H1 (cell line): Measurements from ENCODE around the gene PAEP. TPM values are rescaled to one million over a fixed set of nuclear protein-coding genes. Genes with fewer than 3 reads are reported as not detected.

Source experiments
- NRF1 ChIP-seq: IDR thresholded peaks from 2 replicates; pipeline ENCODE4 v1.6.1; 2011; ENCODE audit warnings: mild to moderate bottlenecking, low read depth, low read length, improper control_type of control experiment
- RBBP5 ChIP-seq: IDR thresholded peaks from 2 replicates; pipeline ENCODE4 v1.7.1; 2012; ENCODE audit warnings: low read depth, mild to moderate bottlenecking, inconsistent platforms, low read length, moderate library complexity, borderline replicate concordance
- polyA plus RNA-seq, 7 experiments: library from polyadenylated mRNA; depleted of rRNA in 3 of 7; stranded (reverse) in 5 of 7; unstranded in 2 of 7; fragments of >200 nt in 5 of 7; fragments of 200-250 nt in 2 of 7; gene quantifications; 1 replicate in 5 of 7; 2 replicates in 1 of 7; 4 replicates in 1 of 7; pipeline versions ENCODE4 v1.2.1 to v1.2.3, GENCODE V29; 2011 to 2013; ENCODE audit warnings: missing spikeins in 2 of 7, mixed read lengths in 2 of 7
- total RNA-seq: library from RNA; stranded (reverse); fragmentation: NEBNext Ultra II Directional; extraction: Animal tissue kit (Norgen Biotek cat#: 25700); gene quantifications from 2 replicates; pipeline ENCODE4 v1.2.1, GENCODE V29; 2021
- TF ChIP-seq, protein P1 (sequence below): fragments of 300-600 bp; sonication (generic); IDR thresholded peaks from 2 replicates; pipeline ENCODE4 v1.7.1; 2012; ENCODE audit warnings: low read length, moderate library complexity, mild to moderate bottlenecking, inconsistent platforms; ENCODE audit not compliant: insufficient replicate concordance
- TF ChIP-seq, protein P2 (sequence below): IDR thresholded peaks from 2 replicates; pipeline ENCODE4 v1.6.1; 2012; ENCODE audit warnings: inconsistent platforms

Gene PAEP
- total and polyA plus RNA-seq, 2 of the 8 experiments (the other 6 are each of a cell fraction or from before 2014, with no cell fraction given), result not detected

DNA sequence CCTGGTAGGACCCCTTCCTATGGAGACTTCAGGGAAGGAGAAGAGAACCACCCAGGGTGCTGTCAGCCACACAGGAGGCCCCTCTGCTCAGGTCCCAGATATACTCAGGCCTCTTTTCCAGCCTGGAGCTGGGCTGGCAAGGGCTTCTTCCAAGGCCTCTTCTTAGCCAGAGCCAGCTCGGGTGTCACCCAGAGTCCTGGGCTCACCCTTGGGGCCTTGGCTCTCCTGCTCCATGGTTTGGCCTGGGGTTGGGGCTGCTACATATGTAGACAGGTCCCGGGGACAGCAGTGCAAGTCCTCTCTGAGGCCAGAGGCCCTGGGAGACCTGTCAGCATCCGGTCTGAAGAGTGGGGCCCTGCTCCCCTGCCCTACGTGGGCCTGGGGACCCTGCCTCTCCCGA is 22.8 kb downstream of the PAEP start (continued):
- TF ChIP-seq, protein P1, sequence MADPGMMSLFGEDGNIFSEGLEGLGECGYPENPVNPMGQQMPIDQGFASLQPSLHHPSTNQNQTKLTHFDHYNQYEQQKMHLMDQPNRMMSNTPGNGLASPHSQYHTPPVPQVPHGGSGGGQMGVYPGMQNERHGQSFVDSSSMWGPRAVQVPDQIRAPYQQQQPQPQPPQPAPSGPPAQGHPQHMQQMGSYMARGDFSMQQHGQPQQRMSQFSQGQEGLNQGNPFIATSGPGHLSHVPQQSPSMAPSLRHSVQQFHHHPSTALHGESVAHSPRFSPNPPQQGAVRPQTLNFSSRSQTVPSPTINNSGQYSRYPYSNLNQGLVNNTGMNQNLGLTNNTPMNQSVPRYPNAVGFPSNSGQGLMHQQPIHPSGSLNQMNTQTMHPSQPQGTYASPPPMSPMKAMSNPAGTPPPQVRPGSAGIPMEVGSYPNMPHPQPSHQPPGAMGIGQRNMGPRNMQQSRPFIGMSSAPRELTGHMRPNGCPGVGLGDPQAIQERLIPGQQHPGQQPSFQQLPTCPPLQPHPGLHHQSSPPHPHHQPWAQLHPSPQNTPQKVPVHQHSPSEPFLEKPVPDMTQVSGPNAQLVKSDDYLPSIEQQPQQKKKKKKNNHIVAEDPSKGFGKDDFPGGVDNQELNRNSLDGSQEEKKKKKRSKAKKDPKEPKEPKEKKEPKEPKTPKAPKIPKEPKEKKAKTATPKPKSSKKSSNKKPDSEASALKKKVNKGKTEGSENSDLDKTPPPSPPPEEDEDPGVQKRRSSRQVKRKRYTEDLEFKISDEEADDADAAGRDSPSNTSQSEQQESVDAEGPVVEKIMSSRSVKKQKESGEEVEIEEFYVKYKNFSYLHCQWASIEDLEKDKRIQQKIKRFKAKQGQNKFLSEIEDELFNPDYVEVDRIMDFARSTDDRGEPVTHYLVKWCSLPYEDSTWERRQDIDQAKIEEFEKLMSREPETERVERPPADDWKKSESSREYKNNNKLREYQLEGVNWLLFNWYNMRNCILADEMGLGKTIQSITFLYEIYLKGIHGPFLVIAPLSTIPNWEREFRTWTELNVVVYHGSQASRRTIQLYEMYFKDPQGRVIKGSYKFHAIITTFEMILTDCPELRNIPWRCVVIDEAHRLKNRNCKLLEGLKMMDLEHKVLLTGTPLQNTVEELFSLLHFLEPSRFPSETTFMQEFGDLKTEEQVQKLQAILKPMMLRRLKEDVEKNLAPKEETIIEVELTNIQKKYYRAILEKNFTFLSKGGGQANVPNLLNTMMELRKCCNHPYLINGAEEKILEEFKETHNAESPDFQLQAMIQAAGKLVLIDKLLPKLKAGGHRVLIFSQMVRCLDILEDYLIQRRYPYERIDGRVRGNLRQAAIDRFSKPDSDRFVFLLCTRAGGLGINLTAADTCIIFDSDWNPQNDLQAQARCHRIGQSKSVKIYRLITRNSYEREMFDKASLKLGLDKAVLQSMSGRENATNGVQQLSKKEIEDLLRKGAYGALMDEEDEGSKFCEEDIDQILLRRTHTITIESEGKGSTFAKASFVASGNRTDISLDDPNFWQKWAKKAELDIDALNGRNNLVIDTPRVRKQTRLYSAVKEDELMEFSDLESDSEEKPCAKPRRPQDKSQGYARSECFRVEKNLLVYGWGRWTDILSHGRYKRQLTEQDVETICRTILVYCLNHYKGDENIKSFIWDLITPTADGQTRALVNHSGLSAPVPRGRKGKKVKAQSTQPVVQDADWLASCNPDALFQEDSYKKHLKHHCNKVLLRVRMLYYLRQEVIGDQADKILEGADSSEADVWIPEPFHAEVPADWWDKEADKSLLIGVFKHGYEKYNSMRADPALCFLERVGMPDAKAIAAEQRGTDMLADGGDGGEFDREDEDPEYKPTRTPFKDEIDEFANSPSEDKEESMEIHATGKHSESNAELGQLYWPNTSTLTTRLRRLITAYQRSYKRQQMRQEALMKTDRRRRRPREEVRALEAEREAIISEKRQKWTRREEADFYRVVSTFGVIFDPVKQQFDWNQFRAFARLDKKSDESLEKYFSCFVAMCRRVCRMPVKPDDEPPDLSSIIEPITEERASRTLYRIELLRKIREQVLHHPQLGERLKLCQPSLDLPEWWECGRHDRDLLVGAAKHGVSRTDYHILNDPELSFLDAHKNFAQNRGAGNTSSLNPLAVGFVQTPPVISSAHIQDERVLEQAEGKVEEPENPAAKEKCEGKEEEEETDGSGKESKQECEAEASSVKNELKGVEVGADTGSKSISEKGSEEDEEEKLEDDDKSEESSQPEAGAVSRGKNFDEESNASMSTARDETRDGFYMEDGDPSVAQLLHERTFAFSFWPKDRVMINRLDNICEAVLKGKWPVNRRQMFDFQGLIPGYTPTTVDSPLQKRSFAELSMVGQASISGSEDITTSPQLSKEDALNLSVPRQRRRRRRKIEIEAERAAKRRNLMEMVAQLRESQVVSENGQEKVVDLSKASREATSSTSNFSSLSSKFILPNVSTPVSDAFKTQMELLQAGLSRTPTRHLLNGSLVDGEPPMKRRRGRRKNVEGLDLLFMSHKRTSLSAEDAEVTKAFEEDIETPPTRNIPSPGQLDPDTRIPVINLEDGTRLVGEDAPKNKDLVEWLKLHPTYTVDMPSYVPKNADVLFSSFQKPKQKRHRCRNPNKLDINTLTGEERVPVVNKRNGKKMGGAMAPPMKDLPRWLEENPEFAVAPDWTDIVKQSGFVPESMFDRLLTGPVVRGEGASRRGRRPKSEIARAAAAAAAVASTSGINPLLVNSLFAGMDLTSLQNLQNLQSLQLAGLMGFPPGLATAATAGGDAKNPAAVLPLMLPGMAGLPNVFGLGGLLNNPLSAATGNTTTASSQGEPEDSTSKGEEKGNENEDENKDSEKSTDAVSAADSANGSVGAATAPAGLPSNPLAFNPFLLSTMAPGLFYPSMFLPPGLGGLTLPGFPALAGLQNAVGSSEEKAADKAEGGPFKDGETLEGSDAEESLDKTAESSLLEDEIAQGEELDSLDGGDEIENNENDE, result no peak
- TF ChIP-seq, protein P2, sequence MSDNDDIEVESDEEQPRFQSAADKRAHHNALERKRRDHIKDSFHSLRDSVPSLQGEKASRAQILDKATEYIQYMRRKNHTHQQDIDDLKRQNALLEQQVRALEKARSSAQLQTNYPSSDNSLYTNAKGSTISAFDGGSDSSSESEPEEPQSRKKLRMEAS, result no peak
- TF ChIP-seq NRF1 (no peak), RBBP5 (no peak)
